Muscle of back (tissue), 11 donors: ENCODE results near the gene GRB10. TPM values are rescaled to one million over a fixed set of nuclear protein-coding genes. Genes with fewer than 3 reads are reported as not detected.

Experiments
- DNase-seq, 3 donors: peaks; one replicate each; pipeline versions ENCODE4 v3.0.0 to v3.0.0-alpha.2; 2013
- polyA plus RNA-seq, 10 donors: library from polyadenylated mRNA; unstranded; fragments of 120-200 nt; gene quantifications; one replicate each; pipeline ENCODE4 v1.2.1, GENCODE V29; 2013; ENCODE audit not compliant: insufficient read length in 10 of 10

Gene GRB10
- polyA plus RNA-seq, 10 donors: 11.5 to 27.6 (median 16.5) TPM

- DNase-seq: no peak
Observed at GRCh38 chr7:50695026-50695425, 87.7 kb downstream of the GRB10 start.

- DNase-seq: no peak
Observed at GRCh38 chr7:50693455-50694130, 89.1 kb downstream of the GRB10 start.

DNA sequence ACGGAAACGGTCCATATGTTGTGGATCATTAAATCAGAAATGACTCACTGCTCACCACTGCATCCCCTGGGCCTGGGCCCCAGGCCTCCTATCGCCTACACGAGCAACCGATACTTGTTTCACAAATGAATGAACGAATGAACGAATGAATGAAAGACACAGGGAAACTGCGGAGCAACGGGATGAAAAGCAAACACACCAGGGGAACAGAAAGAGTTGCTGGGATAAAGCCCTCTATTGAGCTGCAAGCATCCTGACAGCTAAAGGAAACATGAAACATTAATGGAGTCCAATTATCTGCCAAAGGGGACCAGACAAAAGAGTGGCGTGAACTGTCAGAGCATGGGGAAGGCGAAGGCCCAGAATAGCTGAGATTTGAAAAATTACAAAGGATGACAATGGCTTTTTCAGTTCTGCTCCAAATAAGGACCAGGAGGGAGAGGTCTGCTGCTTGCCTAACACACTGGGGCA, 92.1 kb downstream of the GRB10 start:
- DNase-seq: no peak

- no peak for DNase-seq
Observed at GRCh38 chr7:50688226-50688590, 94.5 kb downstream of the GRB10 start.

DNA sequence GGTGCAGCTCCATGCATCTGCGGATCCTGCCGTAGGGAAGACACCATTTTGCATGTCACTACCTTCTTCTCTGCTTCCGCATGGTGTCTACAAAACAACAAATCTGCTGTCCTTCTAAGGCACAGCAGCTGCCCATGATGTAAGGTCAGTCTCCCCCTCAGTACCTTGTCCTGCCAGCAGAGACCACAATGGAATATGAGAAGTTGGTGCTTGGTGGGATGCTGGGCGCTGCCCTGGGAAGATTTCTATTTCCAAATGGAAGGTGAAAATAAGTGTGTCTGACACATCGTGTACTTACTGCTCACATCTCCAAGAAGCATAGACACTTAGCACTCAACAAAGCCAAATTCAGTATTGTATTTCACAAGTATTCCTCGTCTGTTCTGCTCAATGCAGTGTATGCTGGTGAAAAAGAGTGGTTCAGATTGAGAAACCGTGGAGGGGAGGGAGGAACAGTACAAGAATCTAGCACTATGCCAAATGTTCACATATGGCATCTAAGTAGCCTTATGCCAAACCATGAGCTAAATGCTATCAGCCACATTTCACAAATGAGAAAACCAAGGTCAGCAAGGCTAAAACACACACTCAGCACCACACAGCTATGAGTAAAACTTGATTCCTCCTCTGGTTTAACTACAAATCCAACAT, 95.0 kb downstream of the GRB10 start:
- DNase-seq: no peak

DNA sequence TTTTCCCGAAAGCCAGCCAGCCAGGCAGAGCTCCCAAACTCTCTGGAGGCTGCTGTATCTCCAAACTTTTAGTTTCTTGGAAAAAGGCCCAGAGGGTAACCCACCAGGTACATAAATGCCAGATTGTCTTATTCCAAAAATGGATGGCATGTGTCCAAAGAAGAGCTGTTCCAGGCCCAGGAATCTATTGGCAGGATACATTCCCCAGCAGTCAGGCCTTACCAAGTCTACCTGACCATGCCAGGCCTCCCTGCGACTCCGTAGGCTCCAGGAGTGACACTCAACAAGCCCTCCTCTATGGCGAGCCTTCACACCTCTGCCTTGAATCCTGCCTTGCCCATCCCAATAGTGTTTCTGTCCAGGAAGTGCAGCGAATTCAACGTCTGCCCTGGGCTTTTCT, 95.6 kb downstream of the GRB10 start:
- DNase-seq: no peak

DNA sequence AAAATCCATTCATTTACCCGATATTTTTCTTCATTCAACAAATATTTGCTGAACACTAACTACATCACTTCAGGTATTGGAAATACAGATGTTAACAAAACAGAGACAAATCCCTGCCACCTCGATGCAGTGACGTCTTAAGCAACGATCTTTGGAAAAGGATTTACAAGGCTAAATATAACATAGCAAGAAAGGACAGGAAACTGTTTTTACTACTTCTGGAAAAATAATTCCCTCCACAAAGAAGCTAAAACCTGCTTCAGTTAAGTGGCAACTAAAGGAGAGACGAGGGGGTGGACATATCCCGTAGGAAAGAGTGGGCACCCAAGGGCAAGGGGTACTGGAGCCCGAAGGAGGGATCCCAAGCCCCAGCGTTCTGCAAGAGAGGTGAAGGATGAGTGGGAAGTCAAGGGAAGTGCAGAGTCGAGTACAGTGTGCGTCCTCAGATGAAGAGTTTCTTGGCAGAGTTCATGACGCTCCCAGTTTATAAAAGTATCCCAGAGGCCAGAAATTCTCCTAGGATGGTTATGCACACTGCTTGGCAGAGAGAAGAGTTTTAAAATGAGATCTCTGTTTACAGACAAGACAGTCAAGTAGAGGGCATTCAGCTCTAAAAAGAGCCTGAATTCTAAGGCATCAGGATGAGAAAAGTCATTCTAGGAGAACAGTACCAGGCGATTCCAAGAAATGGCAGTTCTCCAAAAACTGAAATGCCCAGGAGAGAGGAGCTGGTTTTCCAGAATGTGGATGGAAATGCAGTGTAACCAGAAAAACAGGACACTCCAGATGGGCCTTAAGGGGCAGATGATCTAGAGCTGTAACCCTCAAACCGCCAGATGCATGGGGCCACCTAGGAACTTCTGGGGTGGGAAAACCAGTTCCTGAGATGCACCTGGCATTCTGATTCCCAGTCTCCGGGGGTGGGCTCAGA, 97.3 kb downstream of the GRB10 start:
- DNase-seq: peak in 2 of 3 donors; percentile 38 to 74

DNA sequence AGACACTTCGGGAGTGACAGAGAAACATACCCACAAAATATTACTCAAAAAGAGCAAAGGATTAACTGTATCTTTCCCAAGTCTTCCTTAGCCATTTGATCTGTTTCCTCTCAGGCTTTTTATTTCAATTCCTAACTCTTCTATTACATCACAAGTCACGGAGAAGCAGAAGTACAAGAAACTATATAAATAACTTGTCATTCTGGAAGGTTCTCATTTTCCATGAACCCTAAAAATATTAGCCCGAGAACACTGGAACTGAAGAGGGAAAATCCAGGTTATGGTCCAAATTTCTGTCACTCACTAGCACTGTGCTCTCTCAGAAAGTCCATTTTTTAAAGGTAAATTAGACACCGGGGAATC, 98.0 kb downstream of the GRB10 start:
- DNase-seq: peak in 2 of 3 donors; percentile 38 to 56

GRCh38 chr7:50684011-50684712, 98.5 kb downstream of the GRB10 start:
- DNase-seq: peak in 1 of 3 donors; percentile 38

DNA sequence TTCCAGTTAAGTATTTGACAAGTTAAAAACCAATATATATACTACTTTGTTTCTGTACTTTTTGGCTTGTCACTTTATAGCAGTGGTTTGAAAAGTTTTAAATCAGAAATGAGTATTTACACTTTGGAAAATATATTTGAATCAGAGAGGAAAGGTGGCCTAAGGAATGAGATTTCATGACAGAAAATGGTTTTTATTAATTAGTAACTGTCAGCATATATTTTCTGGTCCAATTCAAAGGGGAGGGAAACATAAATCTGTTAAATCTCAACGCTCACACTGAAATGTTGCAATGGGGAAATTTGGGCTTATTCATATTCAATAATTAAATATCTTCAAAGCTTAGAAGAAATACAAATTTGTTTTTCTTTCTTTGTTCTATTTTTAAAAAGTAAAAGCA, 100.1 kb downstream of the GRB10 start:
- DNase-seq: no peak

DNA sequence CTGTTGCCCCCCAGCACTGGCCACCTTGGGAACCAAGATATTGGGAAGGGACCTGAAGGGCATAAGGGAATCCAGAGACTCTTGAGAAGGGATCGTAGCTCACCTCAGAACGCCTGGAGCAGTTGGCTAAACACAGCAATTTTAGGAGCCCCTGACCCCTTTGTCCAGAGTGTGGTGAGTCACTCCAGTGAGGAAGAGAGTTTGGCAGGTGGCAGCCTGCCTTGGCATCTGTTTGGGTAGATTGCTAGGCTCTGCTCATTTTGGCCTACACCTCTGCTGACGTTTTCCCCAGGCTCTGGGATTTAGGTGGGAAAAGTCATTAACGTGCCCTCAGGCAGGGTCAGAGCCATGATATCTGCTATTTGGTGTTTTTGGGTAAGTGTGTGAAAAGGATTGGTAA, 100.6 kb downstream of the GRB10 start:
- DNase-seq: no peak

GRCh38 chr7:50681432-50682045, 101.2 kb downstream of the GRB10 start:
- DNase-seq: no peak

- peak; percentile 21 to 72 (median 54) for DNase-seq
Observed at GRCh38 chr7:50679218-50680007, 103.3 kb downstream of the GRB10 start.

DNA sequence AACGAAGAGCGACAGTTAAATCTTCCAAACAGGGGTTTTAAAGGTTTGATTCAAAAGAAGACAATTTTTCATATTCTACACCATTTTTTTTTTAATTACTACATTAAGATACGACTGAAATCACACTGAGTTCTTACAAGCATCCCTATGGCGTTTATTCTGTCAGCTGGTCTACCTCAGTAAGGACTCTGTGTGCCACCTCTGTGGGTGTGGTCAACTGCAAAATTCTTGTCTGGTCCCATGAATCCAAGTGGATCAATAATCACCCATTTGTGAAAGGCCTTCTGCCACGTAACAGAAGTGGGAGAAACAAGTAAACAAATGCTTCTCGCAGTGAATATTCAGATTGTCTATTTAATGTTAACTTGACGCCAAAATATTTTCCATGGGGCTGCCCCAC, 104.1 kb downstream of the GRB10 start:
- no peak for DNase-seq

- no peak for DNase-seq
Observed at GRCh38 chr7:50677638-50677996, 105.1 kb downstream of the GRB10 start.

- DNase-seq: no peak
Observed at GRCh38 chr7:50676740-50677637, 105.7 kb downstream of the GRB10 start.

DNA sequence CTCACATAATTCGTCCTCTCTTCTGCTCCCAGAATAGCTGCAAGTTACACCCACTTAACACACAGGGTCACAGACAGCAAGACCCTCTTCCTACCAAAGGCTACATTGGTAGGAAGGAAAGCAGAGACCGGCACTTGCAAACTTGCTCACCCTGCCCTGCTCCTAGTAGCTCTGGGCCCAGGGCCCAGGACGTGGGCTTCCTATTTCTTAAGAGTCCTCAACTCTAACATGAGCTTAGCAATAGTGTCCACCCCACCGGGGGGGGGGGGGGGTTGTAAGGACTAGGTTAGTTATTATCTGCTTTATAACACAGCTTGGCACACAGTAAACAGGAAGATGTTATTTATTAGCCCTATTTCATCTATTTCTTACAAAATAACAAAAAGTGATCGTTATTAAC, 106.6 kb downstream of the GRB10 start:
- no peak for DNase-seq

DNA sequence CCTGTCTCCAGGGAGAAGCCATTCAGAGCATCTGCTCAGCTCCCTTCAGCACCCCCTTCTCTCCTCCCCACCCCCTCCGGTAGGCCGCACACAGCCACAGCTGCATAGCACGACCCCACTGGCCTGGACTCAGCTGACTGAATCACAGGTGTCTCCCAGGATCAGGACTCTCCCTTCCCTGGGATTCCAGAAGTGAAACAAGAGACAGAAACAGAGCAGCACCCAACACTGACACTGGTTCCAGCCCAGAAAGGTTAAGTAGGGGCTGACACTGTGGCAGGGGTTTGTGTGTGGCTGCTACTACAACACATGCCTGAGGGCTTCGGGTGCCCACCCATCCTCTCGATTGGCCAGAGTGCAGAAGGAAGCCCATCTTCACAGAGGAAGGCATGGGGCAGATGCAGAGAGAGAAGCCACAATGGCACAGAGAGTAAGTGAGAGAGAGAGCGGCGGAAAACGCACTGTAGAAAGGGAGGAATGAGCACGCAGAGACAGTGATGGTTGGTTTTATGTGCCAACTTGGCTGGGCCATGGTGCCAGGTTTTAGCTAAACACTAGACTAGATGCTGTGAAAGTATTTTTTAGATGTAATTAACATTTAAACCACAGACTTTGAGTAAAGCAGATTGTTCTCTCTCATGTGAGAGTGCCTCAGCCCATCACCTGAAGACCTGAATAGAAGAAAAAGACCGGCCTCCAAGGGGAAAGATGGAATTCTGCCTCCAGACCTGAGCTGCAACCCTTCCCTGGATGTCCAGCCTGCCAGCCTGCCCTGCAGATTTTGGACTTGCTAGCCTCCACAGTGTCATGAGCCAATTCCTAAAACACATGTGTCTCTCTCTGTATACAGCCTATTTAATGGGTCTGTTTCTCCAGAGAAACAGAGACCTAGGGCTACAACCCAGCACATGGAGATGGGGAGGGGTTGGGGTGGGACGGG, 107.5 kb downstream of the GRB10 start:
- no peak for DNase-seq
